Psoas muscle (tissue), 8 donors: ENCODE data around the gene SMIM13. TPM values are rescaled to one million over a fixed set of nuclear protein-coding genes. Genes with fewer than 3 reads are reported as not detected.

Experiments used
- ATAC-seq, 4 donors: fragments of 200-7000 bp; cut with Tn5 transposase; one replicate each; pipeline ENCODE4 v1.9.1; 2020; ENCODE audit warnings: moderate library complexity in 3 of 4, mild to moderate bottlenecking in 2 of 4
- DNase-seq, 2 donors: peaks; one replicate each; pipeline ENCODE4 v3.0.0-alpha.2; 2020
- H3K27ac ChIP-seq: fragments of 200-600 bp; one replicate; pipeline ENCODE4 v1.8.0; 2022
- H3K27me3 ChIP-seq, 3 donors: fragments of 200-600 bp in 1 of 3; one replicate each; pipeline versions ENCODE4 v1.6.1 to v1.8.0; 2013 to 2022; ENCODE audit warnings: low read length in 2 of 3, mild to moderate bottlenecking in 2 of 3, moderate library complexity in 1 of 3; ENCODE audit not compliant: insufficient read depth in 3 of 3
- H3K36me3 ChIP-seq, 2 donors: fragments of 200-600 bp in 1 of 2; one replicate each; pipeline versions ENCODE4 v1.6.1 to v1.8.0; 2013 to 2022; ENCODE audit warnings: low read depth in 1 of 2, mild to moderate bottlenecking in 1 of 2, moderate library complexity in 1 of 2; ENCODE audit not compliant: insufficient read depth in 1 of 2
- H3K4me1 ChIP-seq: fragments of 200-600 bp; one replicate; pipeline ENCODE4 v1.8.0; 2022
- H3K4me3 ChIP-seq: fragments of 200-600 bp; one replicate; pipeline ENCODE4 v1.8.0; 2022; ENCODE audit warnings: mild to moderate bottlenecking
- H3K9me3 ChIP-seq: fragments of 200-600 bp; one replicate; pipeline ENCODE4 v1.8.0; 2022
- CTCF ChIP-seq: fragments of 200-600 bp; IDR thresholded peaks from one replicate; pipeline ENCODE4 v1.8.0; 2022; ENCODE audit warnings: antibody characterized with exemption
- WGBS, 3 donors: extraction: QIAGEN DNeasy Blood & Tissue Kit; methylation state at CpG; one replicate each; pipeline versions ENCODE4 v1.1.6 to v1.1.7; 2013; 5-methylcytosine and 5-hydroxymethylcytosine counted together
- intact Hi-C, 2 donors: fragments of 100-400 bp; cut with DNase I; formaldehyde crosslinking; loops; one replicate each; pipeline versions ENCODE4 v1.11.0 to v1.14.2; 2022
- polyA plus RNA-seq, 3 donors: library from polyadenylated mRNA; stranded (reverse); fragments of 200-250 nt; gene quantifications; one replicate each; pipeline ENCODE4 v1.2.3, GENCODE V29; 2013
- total RNA-seq, 4 donors: library from RNA; stranded (reverse); fragmentation: NEBNext Ultra II Directional in 2 of 4; extraction: Animal tissue kit (Norgen Biotek cat#: 25700) in 2 of 4; gene quantifications; one replicate each; pipeline versions ENCODE4 v1.2.1 to v1.2.4, GENCODE V29; 2021 to 2023
- donor health status: healthy with polysubstance abuse.
- donor health status: DM: no; HTN: no; CAD: no; lungs with moderate emphysema.
- donor health status: Bipolar disorder and iron deficiency.
- donor health status: healthy.
- donor health status: DM: yes; HTN: yes; CAD: no.
- donor health status: DM: no; HTN: no; CAD: no.
- donor health status: DM: no; HTN: no; CAD: no.
- donor health status: DM: yes; HTN: yes; CAD: no.

SMIM13 gene
- total and polyA plus RNA-seq, 7 donors, result 5.6 to 19.1 (median 10.5) TPM

- ATAC-seq, result no peak
- intact Hi-C loops, result loop anchor here in 1 of 2 donors (10.0 kb wide), 1 partner anchor 112 kb away; no protein-coding TSS in a partner anchor
- Histone ChIP-seq H3K4me1 (no peaks in the 10 kb centered on the region), H3K27me3 (no peaks in the 10 kb centered on the region), H3K4me3 (no peak overlapping the region), H3K9me3 (no peaks in the 10 kb centered on the region), H3K36me3 (no peaks in the 10 kb centered on the region), H3K27ac (no peak overlapping the region)
- no peak for TF ChIP-seq CTCF
- no peak for DNase-seq
- WGBS, 3 donors, result 89 to 94% (median 89%) methylated on average over 6 of the region's 6 CpGs
Measured at GRCh38 chr6:11066505-11067347, 26.9 kb upstream of the SMIM13 start.

GRCh38 chr6:11067348-11067747 is 26.3 kb upstream of the SMIM13 start:
- ATAC-seq, result no peak
- TF ChIP-seq CTCF, result no peak
- Histone ChIP-seq H3K27me3 (no peaks in the 10 kb centered on the region), H3K9me3 (no peaks in the 10 kb centered on the region), H3K27ac (no peak overlapping the region), H3K36me3 (no peaks in the 10 kb centered on the region), H3K4me1 (no peaks in the 10 kb centered on the region), H3K4me3 (no peak overlapping the region)
- DNase-seq, result no peak
- intact Hi-C loops, result loop anchor here in 1 of 2 donors (10.0 kb wide), 1 partner anchor 113 kb away; no protein-coding TSS in a partner anchor
- 47 to 54% (median 52%) methylated on average over 2 of the region's 2 CpGs for WGBS, 3 donors

GRCh38 chr6:11069760-11070159 is 23.9 kb upstream of the SMIM13 start:
- Histone ChIP-seq H3K9me3 (no peaks in the 10 kb centered on the region), H3K36me3 (no peaks in the 10 kb centered on the region), H3K27me3 (no peaks in the 10 kb centered on the region), H3K4me3 (no peak overlapping the region), H3K4me1 (no peaks in the 10 kb centered on the region), H3K27ac (no peak overlapping the region)
- ATAC-seq (no peak), DNase-seq (no peak)
- no peak for TF ChIP-seq CTCF
- intact Hi-C loops, result loop anchor here (2.0 to 10.0 kb wide), 2 partner anchors 115 to 119 kb away; no protein-coding TSS in a partner anchor
- 56 to 68% (median 65%) methylated on average over 2 of the region's 2 CpGs for whole genome bisulfite sequencing, 3 donors

GRCh38 chr6:11072101-11072500 is 21.5 kb upstream of the SMIM13 start:
- H3K27ac ChIP-seq, result no peak overlapping the region
- intact Hi-C loops, result no loop called here
- no peaks in the 10 kb centered on the region for H3K4me1 ChIP-seq
- DNase-seq (no peak), ATAC-seq (no peak)
- H3K4me3 ChIP-seq, result no peak overlapping the region
- WGBS, 3 donors, result 81 to 92% (median 89%) methylated on average over 4 of the region's 4 CpGs
- no peak for TF ChIP-seq CTCF
- no peaks in the 10 kb centered on the region for H3K36me3 ChIP-seq
- H3K27me3 ChIP-seq, result no peaks in the 10 kb centered on the region
- H3K9me3 ChIP-seq, result no peaks in the 10 kb centered on the region
